Gastroesophageal sphincter (tissue), 3 donors: ENCODE results near the gene PTPRN2.

Experiments
- POLR2A ChIP-seq, 2 donors: fragments of 450-650 bp; IDR thresholded peaks; one replicate each; pipeline ENCODE4 v1.6.1; 2017; ENCODE audit warnings: antibody characterized with exemption in 2 of 2, mild to moderate bottlenecking in 2 of 2, moderate library complexity in 1 of 2
- TF ChIP-seq, protein P1 (sequence below), 4 experiments: fragments of 200-600 bp in 2 of 4; fragments of 450-650 bp in 2 of 4; sonication (generic) in 1 of 4; IDR thresholded peaks; one replicate each; pipeline ENCODE4 v1.5.1; 2017 to 2019; ENCODE audit warnings: antibody characterized with exemption in 4 of 4, mild to moderate bottlenecking in 2 of 4, moderate library complexity in 2 of 4

DNA sequence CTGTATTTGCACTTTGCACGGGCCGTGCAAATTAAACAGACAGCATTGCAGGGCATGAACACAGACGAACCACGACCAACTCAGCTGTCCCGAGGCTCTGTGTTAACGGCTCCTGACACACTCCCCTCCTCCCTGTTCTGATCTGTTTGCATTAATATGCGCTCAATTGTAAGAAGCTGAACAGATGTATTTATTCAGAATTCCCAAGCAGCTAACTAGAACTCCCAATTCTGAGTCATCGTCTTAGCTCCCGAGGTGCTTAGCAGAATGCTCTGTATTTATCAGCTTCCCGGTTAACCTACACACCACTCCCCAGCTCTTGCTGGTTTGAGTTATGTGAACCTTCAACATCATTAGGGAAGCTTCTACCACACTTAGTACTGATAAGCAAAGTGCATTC, 286.4 kb downstream of the PTPRN2 start:
- TF ChIP-seq, protein P1, sequence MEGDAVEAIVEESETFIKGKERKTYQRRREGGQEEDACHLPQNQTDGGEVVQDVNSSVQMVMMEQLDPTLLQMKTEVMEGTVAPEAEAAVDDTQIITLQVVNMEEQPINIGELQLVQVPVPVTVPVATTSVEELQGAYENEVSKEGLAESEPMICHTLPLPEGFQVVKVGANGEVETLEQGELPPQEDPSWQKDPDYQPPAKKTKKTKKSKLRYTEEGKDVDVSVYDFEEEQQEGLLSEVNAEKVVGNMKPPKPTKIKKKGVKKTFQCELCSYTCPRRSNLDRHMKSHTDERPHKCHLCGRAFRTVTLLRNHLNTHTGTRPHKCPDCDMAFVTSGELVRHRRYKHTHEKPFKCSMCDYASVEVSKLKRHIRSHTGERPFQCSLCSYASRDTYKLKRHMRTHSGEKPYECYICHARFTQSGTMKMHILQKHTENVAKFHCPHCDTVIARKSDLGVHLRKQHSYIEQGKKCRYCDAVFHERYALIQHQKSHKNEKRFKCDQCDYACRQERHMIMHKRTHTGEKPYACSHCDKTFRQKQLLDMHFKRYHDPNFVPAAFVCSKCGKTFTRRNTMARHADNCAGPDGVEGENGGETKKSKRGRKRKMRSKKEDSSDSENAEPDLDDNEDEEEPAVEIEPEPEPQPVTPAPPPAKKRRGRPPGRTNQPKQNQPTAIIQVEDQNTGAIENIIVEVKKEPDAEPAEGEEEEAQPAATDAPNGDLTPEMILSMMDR (IDR thresholded peaks at IDR 0.05): no peak
- no peak for TF ChIP-seq POLR2A (IDR thresholded peaks at IDR 0.05)
